ENCODE results near the gene CCDC201.

The CCDC201 gene

DNA sequence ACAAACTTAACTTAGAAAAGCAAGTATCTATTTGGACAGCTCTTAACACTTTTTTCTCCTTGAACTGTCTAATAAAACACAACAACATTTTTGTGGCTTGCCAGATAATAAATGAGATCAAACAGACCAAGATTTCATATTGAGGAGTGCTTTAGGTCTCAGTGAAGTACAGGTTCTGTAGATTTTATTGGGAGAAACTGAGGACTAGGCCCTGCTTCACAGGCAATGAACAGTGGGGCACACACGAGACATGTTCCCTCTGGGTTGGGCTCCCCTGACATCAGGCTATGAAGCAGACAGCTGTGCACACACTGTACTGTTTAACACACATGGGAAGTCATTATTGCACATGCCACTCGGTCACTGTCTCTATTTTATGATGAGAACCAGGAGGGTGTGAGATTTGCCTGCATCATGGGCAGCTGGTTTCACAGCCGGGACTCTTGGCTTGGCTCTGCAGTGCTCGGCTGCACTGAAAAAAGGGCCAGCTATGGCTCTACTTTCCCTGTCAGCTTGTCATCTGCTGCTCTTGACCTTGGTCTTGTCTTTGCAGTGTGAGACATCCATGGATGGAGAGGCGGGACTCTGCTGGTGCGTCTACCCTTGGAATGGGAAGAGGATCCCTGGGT lies 19.6 kb upstream of the CCDC201 start:
- DNase-seq = no peak

DNA sequence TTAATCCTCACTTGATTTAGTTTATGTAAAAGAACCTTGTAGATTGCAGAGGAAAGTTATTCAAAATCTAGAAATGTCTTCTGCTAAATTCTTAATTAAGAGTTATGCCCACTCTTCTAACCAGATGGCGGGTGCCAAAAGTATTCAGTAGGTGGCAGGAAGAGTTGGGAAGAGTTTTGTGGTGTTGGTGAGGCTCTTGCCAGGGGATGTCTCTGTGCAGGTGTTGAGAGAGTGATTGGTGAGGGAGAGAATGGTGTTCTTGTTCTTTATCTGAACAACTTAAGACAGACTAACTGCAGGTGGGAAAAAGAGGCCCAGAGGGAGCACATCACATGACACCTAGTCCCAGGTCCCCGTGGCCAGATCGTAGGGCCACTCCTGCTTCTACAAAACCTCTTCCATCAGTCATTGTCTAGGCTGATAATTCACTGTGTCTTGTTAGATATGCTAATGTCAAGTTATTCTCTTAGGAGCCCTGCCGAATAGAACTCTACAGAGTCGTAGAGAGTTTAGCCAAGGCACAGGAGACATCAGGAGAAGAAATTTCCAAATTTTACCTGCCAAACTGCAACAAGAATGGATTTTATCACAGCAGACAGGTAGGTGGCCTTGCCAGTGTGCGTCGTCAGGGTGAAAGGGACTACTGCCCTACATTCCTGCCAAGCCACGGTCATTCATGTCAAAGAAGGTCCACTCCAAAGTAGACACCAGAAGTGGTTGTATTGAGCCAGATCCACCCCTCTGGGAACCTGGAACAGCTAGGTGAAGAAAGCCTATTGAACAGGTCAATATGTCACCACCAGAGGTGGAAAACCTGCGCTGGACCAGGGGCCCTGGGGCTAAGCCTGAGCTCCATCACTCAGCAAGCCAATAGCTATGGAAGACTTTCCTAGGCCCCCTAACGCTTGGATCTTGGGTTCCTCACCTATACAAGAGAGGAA lies 18.9 kb upstream of the CCDC201 start:
- DNase-seq = no peak

DNA sequence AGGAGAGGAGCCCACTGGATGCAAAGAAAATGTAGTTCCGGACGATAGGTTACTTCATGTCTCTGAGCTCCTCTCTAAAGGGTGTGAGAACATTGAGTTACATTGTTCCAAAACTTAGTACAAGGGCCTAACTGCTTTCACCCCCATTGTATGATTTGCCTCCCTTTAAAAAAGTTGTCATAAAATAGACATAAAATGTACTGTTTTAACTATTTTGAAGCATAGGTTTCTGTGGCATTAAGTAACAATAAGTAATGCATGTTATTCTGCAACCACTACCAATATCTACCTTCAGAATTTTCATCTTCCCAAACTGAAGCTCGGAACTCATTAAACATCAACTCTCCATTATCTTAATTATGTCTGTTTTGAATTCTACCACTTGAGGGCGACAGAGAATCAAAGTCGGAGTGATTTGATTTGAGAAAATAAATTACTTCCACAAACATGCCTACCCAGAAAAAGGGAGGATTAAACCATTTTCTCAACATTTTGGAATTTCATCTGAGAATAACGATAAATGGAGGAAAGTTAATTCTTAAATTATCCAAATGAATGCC lies 18.1 kb upstream of the CCDC201 start:
- no peak for DNase-seq

DNA sequence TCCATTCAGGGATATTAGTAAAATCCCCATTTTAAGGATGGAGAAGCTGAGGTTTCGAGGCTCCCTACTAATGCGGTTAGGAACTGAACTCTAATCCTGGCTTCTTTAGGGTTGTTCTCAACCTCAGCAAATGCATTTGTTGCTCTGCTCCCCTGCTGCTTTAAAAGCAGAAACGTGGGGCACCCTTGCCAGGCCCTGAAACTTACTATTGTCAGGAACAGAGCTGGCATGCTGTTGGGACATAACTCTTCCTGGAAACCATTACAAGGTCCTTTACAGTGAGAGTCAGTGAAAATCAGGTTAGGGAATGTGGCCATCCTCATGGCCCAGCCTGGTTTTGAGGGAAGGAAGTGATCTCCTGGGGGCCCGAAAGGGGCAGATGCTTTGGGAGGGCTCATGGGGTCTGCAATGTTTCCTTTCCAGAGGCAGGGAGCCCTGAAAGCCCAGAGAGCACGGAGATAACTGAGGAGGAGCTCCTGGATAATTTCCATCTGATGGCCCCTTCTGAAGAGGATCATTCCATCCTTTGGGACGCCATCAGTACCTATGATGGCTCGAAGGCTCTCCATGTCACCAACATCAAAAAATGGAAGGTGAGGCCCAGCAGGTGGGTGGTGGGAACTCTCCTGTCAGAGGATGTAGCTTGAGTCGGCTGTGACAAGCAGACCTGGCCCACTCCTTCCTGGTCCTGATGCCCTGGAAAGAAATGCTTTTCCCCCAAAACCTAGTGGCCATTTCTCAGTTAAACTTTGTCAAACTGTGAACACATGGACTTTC lies 17.4 kb upstream of the CCDC201 start:
- no peak for DNase-seq

DNA sequence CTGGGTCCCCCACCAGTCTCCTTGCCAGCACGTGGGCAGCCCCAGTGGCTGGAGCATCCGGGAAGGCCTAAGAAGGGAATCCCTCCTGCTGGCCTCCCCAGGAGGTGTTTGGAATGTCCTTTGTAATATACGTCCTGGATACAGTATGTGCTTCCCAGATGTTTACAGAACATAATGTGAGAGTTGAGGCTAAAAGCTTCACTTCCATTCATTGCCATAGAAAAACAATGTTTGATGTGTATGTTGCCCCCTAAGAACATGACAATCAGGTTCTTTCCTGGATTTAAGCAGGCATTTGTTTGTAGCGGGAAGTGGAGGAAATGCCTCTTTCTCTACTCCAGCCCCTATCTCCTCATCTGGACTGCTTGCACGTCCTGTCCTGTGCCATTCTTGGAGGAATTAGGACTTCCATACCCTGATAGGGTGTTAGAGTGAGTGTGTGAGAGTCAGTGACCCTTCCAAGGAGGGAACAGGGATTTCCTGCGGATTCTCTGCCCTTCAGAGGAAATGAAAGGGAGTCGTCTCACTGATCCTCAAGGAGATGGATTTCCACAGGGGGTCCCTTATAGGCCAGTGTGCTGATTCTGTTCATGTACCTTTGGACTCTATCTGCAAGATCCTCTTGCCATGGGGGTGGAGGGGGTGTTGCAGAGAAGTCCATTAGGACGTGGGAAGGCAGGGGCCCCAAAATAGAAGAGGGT lies 16.6 kb upstream of the CCDC201 start:
- DNase-seq = no peak

DNA sequence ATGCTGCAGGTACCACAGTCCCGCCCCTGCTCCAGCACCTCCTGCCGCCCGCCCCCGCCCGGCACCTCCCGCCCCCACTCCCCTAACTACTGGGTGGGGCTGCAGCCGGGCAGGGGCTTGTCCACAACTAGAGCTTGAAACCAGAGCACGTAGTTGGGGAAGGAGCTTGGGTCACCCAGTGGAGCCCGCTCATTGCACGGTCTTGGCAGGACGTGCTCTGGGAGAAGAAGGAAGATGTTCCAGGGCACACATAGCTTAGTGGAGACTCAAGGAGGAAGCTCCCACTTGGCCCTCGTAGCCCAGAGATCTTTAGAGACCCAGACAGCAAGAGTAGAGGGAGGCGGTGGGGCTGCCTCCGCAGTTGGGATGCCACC lies 16.1 kb upstream of the CCDC201 start:
- DNase-seq = no peak

DNA sequence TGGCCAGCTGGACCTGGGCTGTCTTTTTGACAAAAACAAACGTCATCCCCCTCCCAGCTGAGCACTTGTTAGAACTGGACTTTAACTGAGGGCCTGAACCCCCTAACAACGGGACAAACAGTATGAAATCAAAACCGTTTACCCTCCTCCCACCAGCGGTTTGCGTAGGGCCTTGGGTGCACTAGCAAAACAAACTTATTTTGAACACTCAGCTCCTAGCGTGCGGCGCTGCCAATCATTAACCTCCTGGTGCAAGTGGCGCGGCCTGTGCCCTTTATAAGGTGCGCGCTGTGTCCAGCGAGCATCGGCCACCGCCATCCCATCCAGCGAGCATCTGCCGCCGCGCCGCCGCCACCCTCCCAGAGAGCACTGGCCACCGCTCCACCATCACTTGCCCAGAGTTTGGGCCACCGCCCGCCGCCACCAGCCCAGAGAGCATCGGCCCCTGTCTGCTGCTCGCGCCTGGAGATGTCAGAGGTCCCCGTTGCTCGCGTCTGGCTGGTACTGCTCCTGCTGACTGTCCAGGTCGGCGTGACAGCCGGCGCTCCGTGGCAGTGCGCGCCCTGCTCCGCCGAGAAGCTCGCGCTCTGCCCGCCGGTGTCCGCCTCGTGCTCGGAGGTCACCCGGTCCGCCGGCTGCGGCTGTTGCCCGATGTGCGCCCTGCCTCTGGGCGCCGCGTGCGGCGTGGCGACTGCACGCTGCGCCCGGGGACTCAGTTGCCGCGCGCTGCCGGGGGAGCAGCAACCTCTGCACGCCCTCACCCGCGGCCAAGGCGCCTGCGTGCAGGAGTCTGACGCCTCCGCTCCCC lies 15.5 kb upstream of the CCDC201 start, which contains the start of gene IGFBP1:
Gene IGFBP1, plus strand, starts transcription at position 304 of the 808 bp plus-strand sequence. Its CDS starts 165 bp downstream, at position 469.
- no peak for DNase-seq

DNA sequence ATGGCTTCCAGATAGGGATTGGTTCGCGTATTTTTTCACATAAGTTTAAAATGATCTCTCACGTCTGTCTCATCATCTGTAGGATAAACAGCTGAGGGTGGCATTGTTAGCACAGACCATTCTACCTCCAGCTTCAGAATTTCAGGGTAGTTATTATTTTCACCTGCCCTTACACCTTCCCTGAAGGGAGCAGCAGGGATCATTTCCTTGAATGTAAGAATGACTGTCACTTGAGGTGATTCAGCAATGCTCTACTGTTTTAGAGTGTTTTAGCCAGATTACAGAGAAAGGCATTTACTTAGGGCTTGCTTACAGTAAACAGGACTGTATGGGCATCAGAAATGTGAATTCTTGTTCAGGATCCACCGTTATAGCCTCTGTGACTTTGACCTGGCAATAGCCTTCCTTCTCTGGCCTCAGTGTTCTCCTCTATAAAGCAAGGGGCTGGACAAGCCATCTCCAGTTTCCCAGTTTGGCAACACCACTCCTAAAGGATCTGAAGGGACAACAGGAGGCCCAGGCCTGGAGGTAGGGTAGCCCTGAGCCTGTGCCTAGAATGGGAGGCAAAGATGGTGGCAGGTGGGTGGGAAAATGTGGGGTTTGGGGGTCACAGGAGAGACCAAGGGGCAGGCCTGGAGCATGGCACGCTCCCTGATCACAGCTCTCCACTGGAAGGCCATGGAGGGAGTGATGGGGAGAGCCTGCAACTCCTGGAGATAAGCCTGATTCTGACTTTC lies 14.2 kb upstream of the CCDC201 start:
- DNase-seq = no peak

DNA sequence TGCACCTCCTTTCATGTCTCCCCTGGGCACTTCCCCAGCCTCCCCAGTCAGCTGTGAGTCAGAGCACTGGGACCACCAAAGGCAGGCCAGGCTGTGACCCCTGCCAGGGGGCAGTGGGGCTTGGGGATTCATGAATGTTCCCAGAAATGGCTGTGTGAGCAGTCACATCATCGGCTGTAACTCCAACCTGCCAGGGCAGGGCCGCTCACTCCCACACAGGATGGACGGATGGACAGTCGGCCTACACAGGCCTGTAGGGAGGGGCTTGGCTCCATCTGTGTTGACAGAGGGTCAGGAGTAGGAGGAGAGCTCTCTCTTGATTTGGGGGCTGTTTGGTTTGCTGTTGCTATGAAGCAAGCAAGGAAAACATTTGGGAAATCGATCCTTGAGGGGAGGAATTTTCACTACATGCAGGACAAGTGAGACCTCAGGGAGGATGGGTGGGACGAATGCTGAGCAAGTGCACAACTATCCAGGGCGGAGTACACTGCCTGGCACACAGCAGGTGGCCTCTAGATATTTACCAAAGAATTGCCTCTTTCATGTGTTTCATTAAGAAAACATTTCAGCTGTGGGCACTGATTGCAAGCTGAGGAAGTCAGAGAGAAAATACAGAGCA lies 12.5 kb upstream of the CCDC201 start:
- DNase-seq = no peak

DNA sequence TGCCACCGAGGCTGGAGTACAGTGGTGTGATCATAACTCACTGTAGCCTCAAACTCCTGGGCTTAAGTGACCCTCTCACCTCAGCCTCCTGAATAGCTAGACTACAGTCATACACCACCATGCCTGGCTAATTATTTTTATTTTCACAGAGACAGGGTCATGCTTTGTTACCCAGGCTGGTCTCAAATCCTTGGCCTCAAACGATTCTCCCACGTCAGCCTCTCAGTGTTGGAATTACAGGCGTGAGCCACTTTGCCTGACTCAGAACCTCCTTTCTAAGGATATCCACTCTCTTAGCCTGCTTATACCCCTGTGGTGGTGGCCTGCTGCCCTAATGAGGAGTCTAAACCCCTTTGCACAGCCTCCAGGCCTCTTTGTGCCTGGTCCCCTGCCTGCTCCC lies 11.3 kb upstream of the CCDC201 start:
- no peak for DNase-seq

DNA sequence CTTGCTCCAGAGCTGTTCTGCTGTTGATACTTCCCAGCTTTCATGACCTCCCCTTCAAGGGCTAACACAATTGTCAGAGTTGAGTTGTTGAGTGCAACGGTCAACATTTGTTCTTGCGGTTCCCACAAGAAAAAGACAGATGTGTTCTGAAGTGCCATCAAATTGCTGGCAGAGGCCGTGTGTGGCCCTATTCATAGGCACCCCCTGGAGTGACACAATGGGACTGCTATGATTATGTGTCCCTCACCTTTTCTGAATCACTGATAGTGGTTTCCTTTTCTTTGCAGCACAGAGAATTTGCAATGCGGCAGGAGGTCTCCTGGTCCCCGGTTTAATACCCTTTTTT lies 9.6 kb upstream of the CCDC201 start:
- DNase-seq = no peak

DNA sequence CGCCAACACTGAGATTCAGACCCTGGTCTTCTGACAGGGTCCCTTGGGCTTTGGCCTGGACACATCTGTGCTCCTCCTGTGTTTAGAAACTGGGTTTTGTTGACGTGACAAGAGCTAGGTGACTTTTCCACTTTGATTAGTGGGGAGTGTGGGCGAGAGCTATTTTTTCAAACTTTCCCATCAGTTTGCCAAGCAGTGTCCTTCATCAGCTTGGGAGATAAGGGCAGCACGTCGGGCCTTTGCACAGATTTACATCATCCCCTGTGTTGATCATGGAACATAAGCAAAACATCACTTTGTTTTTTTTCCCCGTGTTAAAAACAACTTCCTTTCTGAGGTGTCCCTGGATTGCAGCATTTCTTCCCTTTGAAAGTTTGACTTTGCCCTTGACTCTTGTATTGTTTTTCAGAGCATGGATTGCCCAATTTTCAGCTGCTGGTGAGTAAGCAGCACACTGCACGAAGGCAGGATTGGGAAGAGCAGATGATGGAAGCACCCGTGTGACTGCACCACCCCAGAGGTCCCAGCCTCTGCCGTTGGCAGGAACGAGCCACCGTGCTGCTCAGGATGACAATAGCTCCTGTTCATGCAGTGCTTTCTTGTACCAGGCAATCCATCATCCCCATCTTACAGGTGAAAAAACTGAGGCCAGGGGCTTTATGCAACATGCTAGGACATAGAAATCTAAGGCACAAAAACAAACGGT lies 9.0 kb upstream of the CCDC201 start:
- DNase-seq = no peak

DNA sequence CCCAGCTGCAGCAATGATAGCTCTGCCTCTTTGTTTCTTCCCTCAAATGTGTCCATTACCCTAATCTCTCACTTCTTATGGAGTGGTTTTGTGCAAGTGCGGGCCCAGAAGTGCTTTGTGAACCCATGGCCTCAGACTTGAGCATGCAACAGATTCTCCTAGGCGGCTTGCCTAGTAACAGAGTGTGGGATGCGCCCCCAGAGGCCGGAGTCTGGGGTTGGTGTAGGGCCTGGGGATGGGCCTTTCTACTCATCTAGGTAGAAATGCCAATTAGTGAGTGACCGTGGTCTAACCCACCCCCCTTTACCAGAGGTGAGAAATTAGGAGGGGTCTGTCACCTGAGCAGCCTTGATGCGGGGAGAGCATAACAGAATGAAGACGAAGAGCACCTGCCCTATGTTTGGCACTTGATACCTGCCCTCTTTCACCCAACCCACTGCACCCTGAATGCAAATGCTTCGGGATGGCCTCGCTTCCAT lies 8.4 kb upstream of the CCDC201 start:
- DNase-seq = no peak

DNA sequence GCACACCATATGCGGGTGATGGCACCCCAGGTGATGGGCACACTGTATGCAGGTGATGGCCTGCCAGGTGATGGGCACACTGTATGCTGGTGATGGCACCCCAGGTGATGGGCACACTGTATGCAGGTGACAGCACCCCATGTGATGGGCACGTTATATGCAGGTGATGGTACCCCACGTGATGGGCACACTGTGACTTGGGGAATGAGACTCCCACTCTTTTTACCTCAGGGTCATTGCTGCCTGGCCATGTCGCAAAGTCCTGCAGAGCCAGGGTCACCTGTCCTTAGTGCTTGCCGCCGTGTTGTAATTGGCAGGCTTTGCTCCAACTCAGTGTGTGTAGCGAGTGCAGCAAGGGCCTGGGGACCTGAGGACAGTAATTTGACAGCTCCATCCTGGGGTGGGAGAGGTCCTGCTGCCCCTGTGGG lies 7.6 kb upstream of the CCDC201 start:
- no peak for DNase-seq

DNA sequence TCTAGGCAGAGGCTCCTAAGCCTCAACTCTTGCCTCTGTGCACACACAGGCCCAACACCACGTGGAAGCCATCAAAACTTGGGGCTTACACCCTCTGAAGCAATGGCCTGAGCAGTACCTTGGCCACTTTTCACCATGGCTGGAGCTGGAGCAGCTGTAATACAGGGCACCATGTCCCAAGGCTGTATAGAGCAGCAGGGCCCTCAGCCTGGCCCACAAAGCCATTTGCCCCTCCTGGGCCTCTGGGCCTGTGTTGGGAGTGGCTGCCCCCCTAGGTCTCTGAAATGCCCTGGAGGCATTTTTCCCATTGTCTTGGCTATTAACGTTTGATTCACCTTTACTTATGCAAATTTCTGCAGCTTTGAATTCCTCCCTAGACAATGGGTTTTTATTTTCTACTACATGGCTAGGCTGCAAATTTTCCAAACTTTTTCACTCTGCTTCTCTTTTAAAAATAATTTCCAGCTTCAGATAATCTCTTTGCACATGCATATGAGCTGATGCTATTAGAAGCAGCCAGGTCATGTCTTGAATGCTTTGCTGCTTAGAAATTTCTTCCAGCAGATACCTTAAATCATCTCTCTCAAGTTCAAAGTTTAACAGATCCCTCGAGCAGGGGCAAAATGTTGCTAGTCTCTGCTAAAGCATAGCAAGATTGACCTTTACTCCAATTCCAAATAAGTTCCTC lies 5.7 kb upstream of the CCDC201 start:
- no peak for DNase-seq

DNA sequence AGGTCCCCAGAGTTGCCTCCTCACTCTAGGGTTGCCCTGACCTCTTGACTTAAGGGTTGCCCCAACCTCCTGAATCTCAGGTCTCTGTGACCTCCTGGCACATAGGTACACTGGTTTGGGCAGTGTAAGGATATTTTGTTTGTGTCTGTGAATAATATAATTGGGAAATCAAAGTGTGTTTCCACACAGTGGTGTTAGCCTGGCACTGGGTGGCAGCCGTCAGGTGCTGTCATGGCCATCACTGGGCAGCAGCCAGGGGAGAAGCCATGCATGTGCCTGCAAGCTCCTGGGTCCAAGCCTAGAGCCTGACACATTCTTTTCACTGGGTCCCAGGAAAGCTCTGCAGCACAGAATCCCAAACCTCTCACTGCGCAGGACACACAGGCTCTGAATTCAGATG lies 3.6 kb upstream of the CCDC201 start:
- DNase-seq = no peak

DNA sequence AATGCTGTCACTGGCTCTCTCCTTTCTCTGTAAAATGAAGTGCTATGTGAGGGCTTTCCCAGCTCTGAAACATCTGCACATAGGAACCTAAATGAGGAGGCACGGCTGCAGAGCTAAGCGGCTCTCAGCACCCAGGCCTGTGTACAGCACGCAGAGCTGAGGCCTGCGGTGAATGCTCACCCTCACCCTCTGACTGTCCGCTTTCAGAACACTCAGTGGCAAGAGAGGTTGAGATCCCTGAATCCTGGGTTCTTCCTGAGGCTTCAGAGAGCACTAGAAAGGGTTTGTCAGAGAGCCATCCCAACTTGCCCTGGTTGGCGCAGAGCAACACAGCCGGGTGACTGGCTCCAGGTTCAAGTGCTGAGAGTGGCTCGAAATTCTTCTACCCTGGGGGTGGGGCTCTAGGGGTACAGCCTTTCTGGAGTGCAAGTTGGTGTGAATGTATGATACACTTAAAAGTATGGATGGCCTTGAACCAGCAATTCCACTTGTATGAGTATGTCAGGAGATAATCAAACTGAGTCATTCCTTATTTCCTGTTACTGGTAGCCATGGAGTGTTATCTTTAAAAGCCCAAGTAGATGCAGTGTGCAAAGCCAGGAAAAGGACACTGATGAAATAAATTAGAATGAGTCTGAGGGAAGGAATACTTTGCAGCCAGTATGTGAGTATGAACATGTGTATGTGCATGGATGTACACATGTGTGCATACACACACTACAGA lies 1.7 kb upstream of the CCDC201 start:
- DNase-seq = no peak

DNA sequence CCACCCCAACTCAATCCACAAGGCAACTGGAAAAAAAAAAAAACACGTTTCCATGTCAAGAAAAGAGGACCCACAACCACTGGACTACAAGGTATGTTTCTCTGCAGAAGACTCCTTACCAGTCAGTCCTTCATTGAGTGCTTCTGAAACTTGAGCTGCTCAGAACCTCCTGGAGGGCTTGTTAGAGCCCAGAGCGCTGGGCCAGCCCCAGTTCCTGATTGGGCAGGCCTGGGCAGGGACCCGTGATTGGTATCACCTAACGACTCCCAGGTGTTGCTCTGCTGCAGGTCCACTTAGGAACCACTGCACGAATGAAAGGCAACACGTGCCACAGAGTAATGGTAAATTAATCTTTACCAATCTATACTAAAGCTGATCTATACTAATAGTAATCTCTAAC lies 473 bp upstream of the CCDC201 start:
- no peak for DNase-seq
